ENCODE results near the gene STUB1. TPM values are rescaled to one million over a fixed set of nuclear protein-coding genes. Genes with fewer than 3 reads are reported as not detected.
"Not testable (repeated sequence)": the region's sequence is repeated elsewhere in the genome, so short reads cannot be mapped to it uniquely, and the experiment has no call there.

Gene STUB1
- total and polyA plus RNA-seq, 2 donors, result 29.4 to 132 TPM

GRCh38 chr16:706189-707061, 26.2 kb downstream of the STUB1 start:
- Histone ChIP-seq H3K4me1 (ENCODE audit: insufficient read depth) (peaks cover 3% of the 10 kb centered on the region), H3K4me3 (ENCODE audit: low read depth, low read length) (no peak overlapping the region), H3K27ac (ENCODE audit: low read depth) (no peak overlapping the region), H3K36me3 (ENCODE audit: insufficient read depth) (no peaks in the 10 kb centered on the region)
- DNase-seq (ENCODE audit: extremely low spot score), result no peak
- WGBS, result 4% methylated on average over 49 of the region's 49 CpGs

DNA sequence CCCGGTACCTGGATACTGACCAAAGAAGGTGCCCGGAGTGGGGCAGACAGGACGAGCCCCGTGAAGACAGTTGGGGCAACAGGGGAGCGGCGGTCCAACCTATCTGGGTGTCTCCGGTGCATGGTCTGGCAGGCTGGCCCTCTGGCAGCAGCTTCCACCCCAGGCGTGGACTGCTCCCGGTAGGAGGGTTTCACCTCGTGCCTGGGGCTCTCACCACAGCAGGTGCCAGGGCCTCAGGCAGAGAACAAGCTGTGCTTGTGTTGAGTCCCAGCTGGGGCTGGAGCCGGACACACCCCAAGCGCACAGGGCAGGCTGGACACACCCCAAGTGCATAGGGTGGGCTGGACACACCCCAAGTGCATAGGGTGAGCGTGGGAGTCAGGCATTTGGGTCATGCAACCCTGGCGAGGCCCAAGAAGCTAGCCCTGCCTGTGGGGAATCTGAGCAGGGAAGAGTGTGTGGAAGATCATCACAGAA, 26.9 kb downstream of the STUB1 start:
- H3K36me3 ChIP-seq (ENCODE audit: insufficient read depth), result no peaks in the 10 kb centered on the region
- 40% methylated on average over 14 of the region's 14 CpGs for WGBS
- H3K4me3 ChIP-seq (ENCODE audit: low read depth, low read length), result no peak overlapping the region
- DNase-seq (ENCODE audit: extremely low spot score), result no peak
- H3K4me1 ChIP-seq (ENCODE audit: insufficient read depth), result peaks cover 3% of the 10 kb centered on the region
- no peak overlapping the region for H3K27ac ChIP-seq (ENCODE audit: low read depth)

DNA sequence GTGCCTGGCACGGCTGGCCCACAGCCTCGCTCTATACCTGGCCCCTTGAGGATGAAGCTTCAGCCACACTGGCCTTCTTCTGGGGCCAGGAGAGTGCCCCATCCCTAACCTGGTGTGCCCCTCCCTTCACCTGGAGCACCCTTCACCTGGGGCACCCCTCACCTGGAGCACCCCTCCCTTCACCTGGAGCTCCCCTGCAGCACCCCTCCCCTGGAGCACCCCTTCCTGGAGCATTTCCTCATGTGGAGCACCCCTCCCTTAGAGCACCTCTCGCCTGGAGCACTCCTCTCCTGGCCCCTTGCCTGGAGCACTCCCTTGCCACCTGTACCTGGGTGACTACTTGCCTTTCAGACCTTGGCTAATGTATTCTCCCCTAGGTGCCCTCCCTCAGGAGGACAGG, 27.8 kb downstream of the STUB1 start:
- Histone ChIP-seq H3K27ac (ENCODE audit: low read depth) (no peak overlapping the region), H3K36me3 (ENCODE audit: insufficient read depth) (no peaks in the 10 kb centered on the region), H3K4me1 (ENCODE audit: insufficient read depth) (peaks cover 3% of the 10 kb centered on the region), H3K4me3 (ENCODE audit: low read depth, low read length) (no peak overlapping the region)
- 55% methylated on average over 3 of the region's 3 CpGs for whole genome bisulfite sequencing
- no peak for DNase-seq (ENCODE audit: extremely low spot score)

DNA sequence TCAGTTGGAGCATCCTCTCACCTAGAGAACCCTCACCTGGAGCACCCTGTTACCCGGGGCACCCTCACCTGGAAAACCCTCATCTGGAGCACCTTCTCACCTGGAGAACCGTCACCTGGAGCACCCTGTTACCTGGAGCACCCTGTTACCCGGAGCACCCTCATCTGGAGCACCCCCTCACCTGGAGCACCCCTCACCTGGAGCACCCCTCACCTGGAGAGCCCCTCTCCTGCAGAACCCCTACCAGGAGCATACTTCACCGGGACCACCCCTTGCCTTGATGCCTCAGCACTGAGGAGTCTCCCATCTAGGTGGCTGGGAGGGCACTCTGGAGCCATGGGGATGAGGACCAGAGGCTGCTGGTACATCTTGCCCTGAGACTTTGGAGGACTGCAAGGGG, 28.7 kb downstream of the STUB1 start:
- DNase-seq (ENCODE audit: extremely low spot score), result no peak
- Histone ChIP-seq H3K4me1 (ENCODE audit: insufficient read depth) (peaks cover 3% of the 10 kb centered on the region), H3K36me3 (ENCODE audit: insufficient read depth) (no peaks in the 10 kb centered on the region), H3K27ac (ENCODE audit: low read depth) (no peak overlapping the region), H3K4me3 (ENCODE audit: low read depth, low read length) (no peak overlapping the region)
- 76% methylated on average over 4 of the region's 4 CpGs for WGBS

- Histone ChIP-seq H3K4me1 (ENCODE audit: insufficient read depth) (peaks cover 3% of the 10 kb centered on the region), H3K27ac (ENCODE audit: low read depth) (no peak overlapping the region), H3K36me3 (ENCODE audit: insufficient read depth) (no peaks in the 10 kb centered on the region), H3K4me3 (ENCODE audit: low read depth, low read length) (no peak overlapping the region)
- no peak for DNase-seq (ENCODE audit: extremely low spot score)
- 19% methylated on average over 30 of the region's 30 CpGs for WGBS
These were observed 29.6 kb downstream of the STUB1 start for GRCh38 chr16:709566-710499.

DNA sequence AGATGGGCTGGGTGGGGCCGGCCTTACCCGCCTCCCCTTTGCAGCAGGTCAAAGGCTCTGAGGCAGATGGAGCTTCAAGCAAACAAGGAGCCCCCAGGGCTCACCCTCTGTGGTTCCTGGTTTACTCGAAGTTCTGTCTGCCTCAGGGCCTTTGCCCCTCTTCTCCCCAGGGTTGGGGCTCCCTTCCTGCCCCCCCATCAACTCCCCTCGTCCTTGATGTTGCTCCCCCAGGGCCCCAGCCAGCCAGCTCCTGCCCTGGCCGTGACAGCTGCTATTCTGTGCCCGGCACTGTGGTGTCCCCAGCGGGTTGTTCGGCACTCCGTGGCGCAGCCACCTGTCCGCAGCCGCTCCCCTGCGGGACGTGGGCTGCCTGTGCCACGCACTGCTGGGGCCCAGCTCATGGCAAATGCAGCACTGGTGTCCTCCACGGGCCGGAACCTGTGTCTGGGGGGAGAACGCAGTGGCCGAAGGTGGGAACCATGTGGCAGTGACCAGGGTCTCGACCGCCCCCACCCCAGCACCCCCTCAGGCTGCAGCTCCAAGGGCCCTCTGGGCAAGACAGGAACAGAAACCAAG, 30.4 kb downstream of the STUB1 start:
- Histone ChIP-seq H3K36me3 (ENCODE audit: insufficient read depth) (no peaks in the 10 kb centered on the region), H3K27ac (ENCODE audit: low read depth) (no peak overlapping the region), H3K4me3 (ENCODE audit: low read depth, low read length) (no peak overlapping the region), H3K4me1 (ENCODE audit: insufficient read depth) (peaks cover 3% of the 10 kb centered on the region)
- DNase-seq (ENCODE audit: extremely low spot score), result no peak
- WGBS, result 75% methylated on average over 21 of the region's 21 CpGs

DNA sequence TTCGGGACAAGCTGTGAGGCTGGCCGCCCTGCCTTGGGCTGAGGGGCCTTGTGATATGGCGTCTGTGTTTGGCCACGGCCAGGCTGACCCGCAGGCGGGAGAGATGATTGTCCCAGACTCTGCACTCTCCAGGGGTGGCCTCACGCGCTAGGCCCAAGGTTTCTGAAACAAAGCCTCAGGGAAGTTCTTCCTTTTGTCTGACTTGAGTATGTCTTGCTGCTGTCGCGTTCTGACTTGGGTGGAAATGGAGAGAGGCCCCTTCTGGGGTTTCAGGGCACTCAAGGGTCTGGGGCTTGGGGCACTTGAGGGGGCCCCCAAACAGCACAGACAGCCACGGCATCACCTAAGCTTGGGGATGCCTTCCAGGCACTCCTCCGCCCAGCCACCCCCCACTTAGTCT, 30.9 kb downstream of the STUB1 start:
- WGBS, result 78% methylated on average over 12 of the region's 12 CpGs
- Histone ChIP-seq H3K36me3 (ENCODE audit: insufficient read depth) (no peaks in the 10 kb centered on the region), H3K27ac (ENCODE audit: low read depth) (no peak overlapping the region), H3K4me3 (ENCODE audit: low read depth, low read length) (no peak overlapping the region), H3K4me1 (ENCODE audit: insufficient read depth) (peaks cover 5% of the 10 kb centered on the region)
- DNase-seq (ENCODE audit: extremely low spot score), result no peak

- H3K36me3 ChIP-seq (ENCODE audit: insufficient read depth), result no peaks in the 10 kb centered on the region
- peaks cover 5% of the 10 kb centered on the region for H3K4me1 ChIP-seq (ENCODE audit: insufficient read depth)
- no peak for DNase-seq (ENCODE audit: extremely low spot score)
- 11% methylated on average over 25 of the region's 25 CpGs for WGBS
- H3K4me3 ChIP-seq (ENCODE audit: low read depth, low read length), result no peak overlapping the region
- no peak overlapping the region for H3K27ac ChIP-seq (ENCODE audit: low read depth)
These were observed 31.5 kb downstream of the STUB1 start for GRCh38 chr16:711548-712320.

GRCh38 chr16:712740-713250, 32.6 kb downstream of the STUB1 start:
- not testable (repeated sequence) for DNase-seq (ENCODE audit: extremely low spot score); H3K4me3 ChIP-seq (ENCODE audit: low read depth, low read length); H3K4me1 ChIP-seq (ENCODE audit: insufficient read depth); H3K36me3 ChIP-seq (ENCODE audit: insufficient read depth); H3K27ac ChIP-seq (ENCODE audit: low read depth)
- 54% methylated on average over 13 of the region's 13 CpGs for WGBS

- Histone ChIP-seq H3K36me3 (ENCODE audit: insufficient read depth) (no peaks in the 10 kb centered on the region), H3K27ac (ENCODE audit: low read depth) (no peak overlapping the region), H3K4me3 (ENCODE audit: low read depth, low read length) (no peak overlapping the region), H3K4me1 (ENCODE audit: insufficient read depth) (peaks cover 5% of the 10 kb centered on the region)
- DNase-seq (ENCODE audit: extremely low spot score), result no peak
- WGBS, result 78% methylated on average over 11 of the region's 11 CpGs
These were observed 33.9 kb downstream of the STUB1 start for GRCh38 chr16:714079-714478.

- no peak within 1 kb of the TSS for H3K27ac ChIP-seq (ENCODE audit: low read depth)
- no peak for DNase-seq (ENCODE audit: extremely low spot score)
- H3K36me3 ChIP-seq (ENCODE audit: insufficient read depth), result no peaks in the 10 kb centered on the region
- peaks cover 5% of the 10 kb centered on the region for H3K4me1 ChIP-seq (ENCODE audit: insufficient read depth)
- 5% methylated on average over 108 of the region's 108 CpGs for WGBS
- H3K4me3 ChIP-seq (ENCODE audit: low read depth, low read length), result peak within 1 kb of the TSS; percentile 70
These were observed 34.6 kb downstream of the STUB1 start, which contains the start of gene METRN for GRCh38 chr16:714558-715476. METRN (plus strand) TSS chr16:715118; CDS start chr16:715290, 172 bp downstream.

Data from urinary bladder (tissue), 4 donors.